Hepatocyte (in vitro differentiated cells): ENCODE results near the gene PIK3C2G. TPM values are rescaled to one million over a fixed set of nuclear protein-coding genes. Genes with fewer than 3 reads are reported as not detected.

ENCODE experiments used
- DNase-seq: peaks from one replicate; pipeline ENCODE4 v3.0.0-alpha.2; 2016; ENCODE audit warnings: low spot score
- H2AFZ ChIP-seq: fragments of 200-600 bp; sonication (generic); 2 replicates; pipeline ENCODE4 v1.6.0; 2016; ENCODE audit warnings: antibody characterized with exemption, mild to moderate bottlenecking
- H3K27ac ChIP-seq: fragments of 200-600 bp; sonication (generic); 2 replicates; pipeline ENCODE4 v1.5.1; 2016; ENCODE audit warnings: mild to moderate bottlenecking
- H3K27me3 ChIP-seq: fragments of 200-600 bp; sonication (generic); 2 replicates; pipeline ENCODE4 v1.6.1; 2016
- H3K36me3 ChIP-seq: fragments of 200-600 bp; sonication (generic); replicated peaks from 2 replicates; pipeline ENCODE4 v1.5.1; 2016; ENCODE audit warnings: low read depth; ENCODE audit not compliant: insufficient read depth
- H3K4me1 ChIP-seq: fragments of 200-600 bp; sonication (generic); 2 replicates; pipeline ENCODE4 v1.5.1; 2016; ENCODE audit warnings: mild to moderate bottlenecking, moderate library complexity; ENCODE audit not compliant: insufficient read depth
- H3K4me2 ChIP-seq: fragments of 200-600 bp; sonication (generic); 2 replicates; pipeline ENCODE4 v1.6.0; 2016
- H3K4me3 ChIP-seq: fragments of 200-600 bp; sonication (generic); 2 replicates; pipeline ENCODE4 v1.5.1; 2016; ENCODE audit warnings: mild to moderate bottlenecking
- H3K79me2 ChIP-seq: fragments of 200-600 bp; sonication (generic); 2 replicates; pipeline ENCODE4 v1.6.0; 2017; ENCODE audit warnings: mild to moderate bottlenecking
- H3K9me2 ChIP-seq: fragments of 200-600 bp; sonication (generic); replicated peaks from 2 replicates; pipeline ENCODE4 v1.6.0; 2017; ENCODE audit warnings: mild to moderate bottlenecking; ENCODE audit not compliant: insufficient read depth
- H3K9me3 ChIP-seq: fragments of 200-600 bp; sonication (generic); 2 replicates; pipeline ENCODE4 v1.5.1; 2016; ENCODE audit warnings: low read depth, mild to moderate bottlenecking
- H4K20me1 ChIP-seq: fragments of 200-600 bp; sonication (generic); 2 replicates; pipeline ENCODE4 v1.6.0; 2016; ENCODE audit warnings: mild to moderate bottlenecking; ENCODE audit not compliant: insufficient read depth, poor library complexity, severe bottlenecking
- EZH2 ChIP-seq: fragments of 200-600 bp; sonication (generic); IDR thresholded peaks from 2 replicates; pipeline ENCODE4 v1.6.1; 2016; ENCODE audit warnings: antibody characterized with exemption, mild to moderate bottlenecking, borderline replicate concordance
- EZH2phosphoT487 ChIP-seq: fragments of 200-600 bp; sonication (generic); IDR thresholded peaks from one replicate; pipeline ENCODE4 v1.6.1; 2018; ENCODE audit warnings: antibody characterized with exemption, mild to moderate bottlenecking, low read depth, moderate library complexity; ENCODE audit not compliant: unreplicated experiment, severe bottlenecking
- WGBS: methylation state at CpG from one replicate; pipeline ENCODE4 v1.1.6; 2016; ENCODE audit warnings: low lambda C conversion rate; ENCODE audit errors: missing lambda C conversion rate; 5-methylcytosine and 5-hydroxymethylcytosine counted together
- polyA plus RNA-seq: library from polyadenylated mRNA; unstranded; fragments of >200 nt; fragmentation: Nextera tagmentation; extraction: Ambion mirVana; gene quantifications from 2 replicates; pipeline ENCODE4 v1.2.1, GENCODE V29; 2016
- total RNA-seq: library from RNA; depleted of rRNA; stranded (reverse); fragments of >200 nt; gene quantifications from 2 replicates; pipeline ENCODE4 v1.2.3, GENCODE V29; 2014
- TF ChIP-seq, protein P1 (sequence below): fragments of 200-600 bp; sonication (generic); IDR thresholded peaks from 2 replicates; pipeline ENCODE4 v1.5.1; 2016; ENCODE audit warnings: antibody characterized with exemption, mild to moderate bottlenecking; ENCODE audit not compliant: poor library complexity

The PIK3C2G gene
- total and polyA plus RNA-seq, 2 experiments from 2014 or later, result 3.5 to 6.7 TPM

DNA sequence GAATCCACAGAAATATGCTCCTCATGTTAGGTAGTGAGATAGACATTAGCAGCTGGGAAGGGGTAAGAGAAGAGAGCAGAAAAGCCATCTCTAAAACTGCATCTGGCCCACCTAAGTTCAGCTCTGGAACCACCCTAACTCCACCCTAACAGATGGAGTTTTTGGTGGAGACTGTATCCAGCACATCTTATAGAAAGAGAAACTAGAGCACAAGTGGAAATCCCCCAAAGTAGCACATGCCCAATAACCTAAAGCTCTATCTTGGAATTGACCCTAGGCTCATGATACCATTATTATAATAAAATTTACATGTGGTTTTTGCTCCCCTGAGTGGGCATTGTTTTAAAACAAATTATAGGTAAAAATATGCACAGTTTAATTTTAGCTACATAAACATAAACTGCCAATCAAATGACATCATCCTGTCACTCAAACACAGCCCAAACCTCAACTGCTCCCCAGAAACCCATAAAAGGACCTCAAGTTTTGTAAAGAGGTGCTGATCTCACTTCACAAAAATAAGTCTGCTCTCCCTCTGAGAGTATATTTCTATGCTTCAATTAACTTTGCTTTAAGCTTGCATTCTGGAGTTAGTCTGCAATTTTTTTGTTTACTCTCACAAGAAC, 206.4 kb downstream of the PIK3C2G start:
- Histone ChIP-seq H3K36me3 (no peaks in the 10 kb centered on the region), H3K4me1 (no peaks in the 10 kb centered on the region), H3K27me3 (no peaks in the 10 kb centered on the region), H3K9me2 (no peaks in the 10 kb centered on the region), H3K27ac (no peak overlapping the region), H2AFZ (no peak overlapping the region), H3K79me2 (no peaks in the 10 kb centered on the region), H3K9me3 (no peaks in the 10 kb centered on the region), H4K20me1 (no peaks in the 10 kb centered on the region), H3K4me2 (no peak overlapping the region), H3K4me3 (no peak overlapping the region)
- DNase-seq, result no peak
- TF ChIP-seq EZH2phosphoT487 (no peak), EZH2 (no peak)
- TF ChIP-seq, protein P1, sequence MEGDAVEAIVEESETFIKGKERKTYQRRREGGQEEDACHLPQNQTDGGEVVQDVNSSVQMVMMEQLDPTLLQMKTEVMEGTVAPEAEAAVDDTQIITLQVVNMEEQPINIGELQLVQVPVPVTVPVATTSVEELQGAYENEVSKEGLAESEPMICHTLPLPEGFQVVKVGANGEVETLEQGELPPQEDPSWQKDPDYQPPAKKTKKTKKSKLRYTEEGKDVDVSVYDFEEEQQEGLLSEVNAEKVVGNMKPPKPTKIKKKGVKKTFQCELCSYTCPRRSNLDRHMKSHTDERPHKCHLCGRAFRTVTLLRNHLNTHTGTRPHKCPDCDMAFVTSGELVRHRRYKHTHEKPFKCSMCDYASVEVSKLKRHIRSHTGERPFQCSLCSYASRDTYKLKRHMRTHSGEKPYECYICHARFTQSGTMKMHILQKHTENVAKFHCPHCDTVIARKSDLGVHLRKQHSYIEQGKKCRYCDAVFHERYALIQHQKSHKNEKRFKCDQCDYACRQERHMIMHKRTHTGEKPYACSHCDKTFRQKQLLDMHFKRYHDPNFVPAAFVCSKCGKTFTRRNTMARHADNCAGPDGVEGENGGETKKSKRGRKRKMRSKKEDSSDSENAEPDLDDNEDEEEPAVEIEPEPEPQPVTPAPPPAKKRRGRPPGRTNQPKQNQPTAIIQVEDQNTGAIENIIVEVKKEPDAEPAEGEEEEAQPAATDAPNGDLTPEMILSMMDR, result no peak

DNA sequence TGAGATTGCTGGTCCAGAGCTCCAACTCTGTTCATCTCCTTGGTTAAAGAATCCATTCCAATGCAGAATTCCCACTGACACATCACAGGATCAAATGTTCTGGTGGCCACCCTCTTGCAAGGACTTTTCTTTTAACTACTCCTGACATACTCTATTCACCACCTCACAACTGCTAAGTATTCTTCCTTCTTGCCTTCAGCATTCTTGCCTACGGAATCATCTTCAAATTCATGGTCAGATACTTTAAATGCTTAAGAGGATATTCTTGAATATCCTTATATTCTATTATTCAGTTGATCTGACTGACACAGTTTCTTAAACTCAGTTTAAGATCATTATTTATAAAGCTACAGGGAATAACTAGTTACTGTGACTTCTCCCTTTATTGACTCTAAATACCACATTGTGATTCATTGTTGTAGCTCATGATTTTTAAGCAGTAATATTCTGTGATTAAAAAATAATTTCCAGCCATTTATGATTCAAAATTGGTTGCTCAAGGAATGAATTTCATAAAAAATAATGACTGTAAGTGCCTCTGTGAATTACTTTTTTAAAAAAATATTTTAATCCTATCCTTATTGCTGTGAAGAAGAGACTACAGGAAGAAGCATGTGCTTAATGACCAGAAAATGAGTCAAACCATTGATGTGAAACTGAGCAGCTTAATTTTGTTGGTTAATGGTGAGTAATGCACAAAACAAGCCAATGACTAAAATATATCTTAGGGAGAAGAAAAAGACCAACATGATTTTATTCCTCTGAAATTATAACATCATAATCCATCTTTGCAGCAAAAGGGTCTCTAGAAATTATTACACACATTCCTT, 207.1 kb downstream of the PIK3C2G start:
- no peaks in the 10 kb centered on the region for H3K9me2 ChIP-seq
- WGBS, result 85% methylated on average over 1 of the region's 1 CpG

DNA sequence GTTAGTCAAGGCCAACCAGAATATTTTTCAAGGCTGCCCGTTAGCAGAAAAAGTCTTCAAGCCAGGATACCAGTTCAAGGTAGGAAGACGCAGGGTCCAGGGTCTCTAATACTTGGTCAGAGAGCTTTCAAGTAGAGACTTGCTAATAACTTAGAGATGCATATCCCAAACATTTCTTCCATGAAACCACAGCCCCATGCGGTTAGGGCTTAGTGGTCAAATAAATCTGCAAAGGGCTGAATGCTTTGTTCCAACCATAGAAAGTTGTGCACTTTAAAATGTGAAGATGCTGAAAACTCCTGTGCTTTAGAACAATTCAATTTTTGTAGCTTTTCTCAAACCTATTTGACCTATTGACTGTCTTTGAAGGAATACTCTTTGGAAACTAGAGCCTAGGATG, 208.9 kb downstream of the PIK3C2G start:
- Histone ChIP-seq H3K4me2 (no peak overlapping the region), H4K20me1 (no peaks in the 10 kb centered on the region), H3K9me2 (no peaks in the 10 kb centered on the region), H3K27ac (no peak overlapping the region), H3K4me1 (no peaks in the 10 kb centered on the region), H2AFZ (no peak overlapping the region), H3K4me3 (no peak overlapping the region), H3K79me2 (no peaks in the 10 kb centered on the region), H3K9me3 (no peaks in the 10 kb centered on the region), H3K36me3 (no peaks in the 10 kb centered on the region), H3K27me3 (no peaks in the 10 kb centered on the region)
- WGBS, result 99% methylated on average over 3 of the region's 3 CpGs
- DNase-seq, result no peak
- TF ChIP-seq, protein P1, result no peak
- TF ChIP-seq EZH2 (no peak), EZH2phosphoT487 (no peak)

More for the DNA sequence above, 207.1 kb downstream of the PIK3C2G start:
- Histone ChIP-seq H3K79me2 (no peaks in the 10 kb centered on the region), H3K27me3 (no peaks in the 10 kb centered on the region), H3K4me1 (no peaks in the 10 kb centered on the region), H3K4me2 (no peak overlapping the region), H3K36me3 (no peaks in the 10 kb centered on the region), H3K9me3 (no peaks in the 10 kb centered on the region), H3K4me3 (no peak overlapping the region), H2AFZ (no peak overlapping the region), H3K27ac (no peak overlapping the region), H4K20me1 (no peaks in the 10 kb centered on the region)
- DNase-seq, result no peak
- no peak for TF ChIP-seq EZH2
- TF ChIP-seq, protein P1, result no peak
- TF ChIP-seq EZH2phosphoT487, result no peak
